Measurements from ENCODE around the gene TTBK2.

The TTBK2 gene

DNA sequence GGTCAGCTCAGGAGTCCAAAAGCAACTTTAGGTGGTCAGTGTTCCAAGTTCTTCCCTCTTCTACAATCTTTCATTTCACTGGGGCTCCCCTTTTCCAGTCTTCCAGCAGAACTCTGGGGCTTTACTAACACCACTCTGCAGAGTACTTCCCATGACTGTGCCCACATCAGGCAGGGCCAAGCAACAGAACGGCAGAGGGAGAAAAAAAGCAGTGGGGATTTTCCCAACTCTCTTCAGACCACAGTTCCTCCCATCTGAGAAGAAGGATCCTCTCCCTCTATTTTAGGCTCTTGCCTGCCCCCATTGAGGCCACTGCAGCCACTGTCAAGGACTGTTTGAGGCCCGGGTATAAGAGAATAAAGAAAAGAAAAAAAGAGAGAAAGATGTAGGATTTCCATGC lies 70.7 kb downstream of the TTBK2 start:
- Histone ChIP-seq H3K27me3 (no peaks in the 10 kb centered on the region), H3K4me3 (ENCODE audit: low read depth in 1 of 2, low read length in 1 of 2) (no peak overlapping the region), H3K4me1 (ENCODE audit: control insufficient read depth in 1 of 2, insufficient read depth in 1 of 2, low read depth in 1 of 2, low read length in 1 of 2) (no peaks in the 10 kb centered on the region), H3K36me3 (peaks cover 5% of the 10 kb centered on the region), H3K27ac (no peak overlapping the region), H3K9me3 (no peaks in the 10 kb centered on the region)
- TF ChIP-seq, protein P1, sequence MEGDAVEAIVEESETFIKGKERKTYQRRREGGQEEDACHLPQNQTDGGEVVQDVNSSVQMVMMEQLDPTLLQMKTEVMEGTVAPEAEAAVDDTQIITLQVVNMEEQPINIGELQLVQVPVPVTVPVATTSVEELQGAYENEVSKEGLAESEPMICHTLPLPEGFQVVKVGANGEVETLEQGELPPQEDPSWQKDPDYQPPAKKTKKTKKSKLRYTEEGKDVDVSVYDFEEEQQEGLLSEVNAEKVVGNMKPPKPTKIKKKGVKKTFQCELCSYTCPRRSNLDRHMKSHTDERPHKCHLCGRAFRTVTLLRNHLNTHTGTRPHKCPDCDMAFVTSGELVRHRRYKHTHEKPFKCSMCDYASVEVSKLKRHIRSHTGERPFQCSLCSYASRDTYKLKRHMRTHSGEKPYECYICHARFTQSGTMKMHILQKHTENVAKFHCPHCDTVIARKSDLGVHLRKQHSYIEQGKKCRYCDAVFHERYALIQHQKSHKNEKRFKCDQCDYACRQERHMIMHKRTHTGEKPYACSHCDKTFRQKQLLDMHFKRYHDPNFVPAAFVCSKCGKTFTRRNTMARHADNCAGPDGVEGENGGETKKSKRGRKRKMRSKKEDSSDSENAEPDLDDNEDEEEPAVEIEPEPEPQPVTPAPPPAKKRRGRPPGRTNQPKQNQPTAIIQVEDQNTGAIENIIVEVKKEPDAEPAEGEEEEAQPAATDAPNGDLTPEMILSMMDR (IDR thresholded peaks at IDR 0.05): no peak

DNA sequence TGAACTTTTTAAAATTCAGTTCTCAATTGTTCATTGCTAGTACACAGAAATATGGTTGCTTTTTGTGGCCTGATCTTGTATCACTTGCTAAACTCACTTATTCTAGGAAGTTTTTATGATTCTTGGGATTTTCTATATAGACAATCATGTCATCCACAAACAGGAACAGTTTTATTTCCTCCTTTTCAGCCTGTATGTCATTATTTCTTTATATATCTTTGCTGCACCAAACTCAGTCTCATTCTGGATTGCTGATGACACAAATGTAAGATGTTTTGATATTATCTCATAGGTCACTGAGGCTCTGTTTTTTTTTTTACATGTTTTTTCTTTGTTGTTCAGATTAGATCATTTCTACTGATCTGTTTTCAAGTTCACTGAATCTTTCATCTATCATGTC lies 71.7 kb downstream of the TTBK2 start:
- TF ChIP-seq, protein P1 (IDR thresholded peaks at IDR 0.05): no peak
- no peaks in the 10 kb centered on the region for H3K9me3 ChIP-seq

DNA sequence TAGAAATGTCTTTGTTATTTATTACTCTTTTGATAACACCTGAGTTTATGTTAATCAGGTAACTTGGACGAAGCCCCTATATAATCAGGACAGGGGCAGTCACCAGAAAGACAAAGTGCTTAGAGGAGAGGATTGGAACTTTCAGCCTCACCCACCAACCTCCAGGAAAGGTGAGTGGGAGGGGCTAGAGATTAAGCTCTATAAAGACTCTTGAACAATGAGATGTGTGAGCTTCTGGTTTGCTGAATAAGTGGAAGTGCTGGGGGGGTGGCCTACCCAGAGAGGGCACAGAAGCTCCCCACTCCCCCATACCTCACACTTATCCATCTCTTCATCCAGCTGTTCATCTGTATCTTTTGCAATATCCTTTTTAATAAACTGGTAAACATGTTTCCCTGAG lies 73.9 kb downstream of the TTBK2 start:
- Histone ChIP-seq H3K4me3 (ENCODE audit: low read depth in 1 of 2, low read length in 1 of 2) (no peak overlapping the region), H3K27ac (no peak overlapping the region), H3K4me1 (ENCODE audit: control insufficient read depth in 1 of 2, insufficient read depth in 1 of 2, low read depth in 1 of 2, low read length in 1 of 2) (no peaks in the 10 kb centered on the region), H3K9me3 (no peaks in the 10 kb centered on the region), H3K36me3 (peaks cover 5% of the 10 kb centered on the region), H3K27me3 (no peaks in the 10 kb centered on the region)
- TF ChIP-seq, protein P1 (IDR thresholded peaks at IDR 0.05): no peak

More for the DNA sequence above, 71.7 kb downstream of the TTBK2 start:
- no peaks in the 10 kb centered on the region for H3K27me3 ChIP-seq
- H3K4me1 ChIP-seq (ENCODE audit: control insufficient read depth in 1 of 2, insufficient read depth in 1 of 2, low read depth in 1 of 2, low read length in 1 of 2): no peaks in the 10 kb centered on the region
- peaks cover 5% of the 10 kb centered on the region for H3K36me3 ChIP-seq
- no peak overlapping the region for H3K27ac ChIP-seq
- no peak overlapping the region for H3K4me3 ChIP-seq (ENCODE audit: low read depth in 1 of 2, low read length in 1 of 2)

DNA sequence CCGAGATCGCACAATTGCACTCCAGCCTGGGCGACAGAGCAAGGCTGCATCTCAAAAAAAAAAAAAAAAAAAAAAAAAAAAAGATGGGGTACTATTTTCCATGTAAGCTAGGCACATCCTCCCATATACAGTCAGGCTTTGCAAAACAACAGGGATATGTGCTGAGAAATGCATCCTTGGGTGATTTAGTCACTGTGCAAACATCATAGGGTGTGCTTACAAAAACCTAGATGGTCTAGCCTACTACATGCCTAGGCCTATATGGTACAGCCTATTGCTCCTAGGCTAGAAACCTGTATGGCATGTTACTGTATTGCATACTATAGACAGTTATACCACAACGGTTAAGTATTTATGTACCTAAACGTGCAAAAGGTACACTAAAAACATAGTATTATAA lies 75.0 kb downstream of the TTBK2 start:
- Histone ChIP-seq H3K36me3 (peaks cover 5% of the 10 kb centered on the region), H3K4me3 (ENCODE audit: low read depth in 1 of 2, low read length in 1 of 2) (no peak overlapping the region), H3K27ac (no peak overlapping the region), H3K9me3 (no peaks in the 10 kb centered on the region), H3K4me1 (ENCODE audit: control insufficient read depth in 1 of 2, insufficient read depth in 1 of 2, low read depth in 1 of 2, low read length in 1 of 2) (no peaks in the 10 kb centered on the region), H3K27me3 (no peaks in the 10 kb centered on the region)
- TF ChIP-seq, protein P1 (IDR thresholded peaks at IDR 0.05): no peak

DNA sequence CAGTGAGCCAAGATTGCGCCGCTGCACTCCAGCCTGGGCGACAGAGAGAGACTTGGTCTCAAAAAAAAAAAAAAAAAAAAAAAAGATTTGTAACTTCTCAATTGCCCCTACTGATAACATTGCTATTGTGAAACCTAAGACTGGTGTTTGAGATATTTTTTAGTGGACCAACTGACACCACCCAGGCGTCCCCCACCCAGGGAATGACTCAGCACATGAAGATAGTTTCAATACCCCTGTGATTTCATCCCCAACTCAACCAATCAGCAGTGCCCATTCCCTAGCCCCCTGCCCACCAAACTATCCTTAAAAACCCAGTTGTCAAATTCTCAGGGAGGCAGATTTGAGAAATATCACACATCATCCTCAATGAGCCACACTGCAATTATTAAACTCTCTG lies 76.9 kb downstream of the TTBK2 start:
- Histone ChIP-seq H3K9me3 (no peaks in the 10 kb centered on the region), H3K4me3 (ENCODE audit: low read depth in 1 of 2, low read length in 1 of 2) (no peak overlapping the region), H3K4me1 (ENCODE audit: control insufficient read depth in 1 of 2, insufficient read depth in 1 of 2, low read depth in 1 of 2, low read length in 1 of 2) (no peaks in the 10 kb centered on the region), H3K27ac (no peak overlapping the region), H3K36me3 (peaks cover 12% of the 10 kb centered on the region), H3K27me3 (no peaks in the 10 kb centered on the region)
- TF ChIP-seq, protein P1 (IDR thresholded peaks at IDR 0.05): no peak

DNA sequence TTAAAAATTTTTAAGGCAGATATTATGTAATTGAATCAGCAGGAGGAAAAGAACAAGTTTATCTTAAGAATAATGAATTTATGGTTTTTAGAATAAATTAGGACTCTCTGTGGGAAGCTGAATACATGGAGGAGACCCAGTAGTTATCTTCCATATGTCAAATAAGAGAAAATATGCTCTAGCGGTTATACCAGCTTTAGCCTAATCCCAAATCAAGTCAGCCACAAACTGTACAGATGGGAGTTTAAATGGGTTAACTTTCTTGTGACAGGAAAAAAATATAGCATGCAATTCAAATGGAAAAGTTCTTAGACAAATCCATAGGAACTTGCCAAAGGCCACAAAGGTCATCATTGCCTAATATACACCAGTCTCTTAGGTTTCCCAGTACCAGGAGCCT lies 84.3 kb downstream of the TTBK2 start:
- Histone ChIP-seq H3K27me3 (no peaks in the 10 kb centered on the region), H3K36me3 (peaks cover 15% of the 10 kb centered on the region), H3K4me1 (ENCODE audit: control insufficient read depth in 1 of 2, insufficient read depth in 1 of 2, low read depth in 1 of 2, low read length in 1 of 2) (no peaks in the 10 kb centered on the region), H3K4me3 (ENCODE audit: low read depth in 1 of 2, low read length in 1 of 2) (no peak overlapping the region), H3K9me3 (no peaks in the 10 kb centered on the region), H3K27ac (no peak overlapping the region)
- TF ChIP-seq, protein P1 (IDR thresholded peaks at IDR 0.05): no peak
